Duodenal mucosa (tissue), 2 donors: Measurements from ENCODE around the gene MYH14.

ENCODE experiments used
- H3K27ac ChIP-seq: one replicate; pipeline ENCODE4 v1.7.0; 2013; ENCODE audit warnings: low read depth, low read length
- H3K27me3 ChIP-seq, 2 donors: one replicate each; pipeline ENCODE4 v1.7.0; 2013; ENCODE audit warnings: low read length in 2 of 2, control low read depth in 1 of 2; ENCODE audit not compliant: insufficient read depth in 2 of 2, control insufficient read depth in 1 of 2
- H3K36me3 ChIP-seq, 2 donors: one replicate each; pipeline ENCODE4 v1.7.0; 2013; ENCODE audit warnings: low read length in 2 of 2, control low read depth in 1 of 2; ENCODE audit not compliant: insufficient read depth in 2 of 2, control insufficient read depth in 1 of 2
- H3K4me1 ChIP-seq, 2 donors: one replicate each; pipeline ENCODE4 v1.7.0; 2013; ENCODE audit warnings: low read length in 2 of 2, control low read depth in 1 of 2; ENCODE audit not compliant: insufficient read depth in 2 of 2, control insufficient read depth in 1 of 2
- H3K4me3 ChIP-seq, 2 donors: one replicate each; pipeline ENCODE4 v1.7.0; 2013; ENCODE audit warnings: low read length in 2 of 2, low read depth in 1 of 2
- H3K9ac ChIP-seq, 2 donors: one replicate each; pipeline ENCODE4 v1.7.0; 2013; ENCODE audit warnings: low read length in 2 of 2, low read depth in 1 of 2
- H3K9me3 ChIP-seq, 2 donors: one replicate each; pipeline ENCODE4 v1.7.0; 2013; ENCODE audit warnings: low read length in 2 of 2, control low read depth in 1 of 2; ENCODE audit not compliant: control insufficient read depth in 1 of 2

The MYH14 gene

DNA sequence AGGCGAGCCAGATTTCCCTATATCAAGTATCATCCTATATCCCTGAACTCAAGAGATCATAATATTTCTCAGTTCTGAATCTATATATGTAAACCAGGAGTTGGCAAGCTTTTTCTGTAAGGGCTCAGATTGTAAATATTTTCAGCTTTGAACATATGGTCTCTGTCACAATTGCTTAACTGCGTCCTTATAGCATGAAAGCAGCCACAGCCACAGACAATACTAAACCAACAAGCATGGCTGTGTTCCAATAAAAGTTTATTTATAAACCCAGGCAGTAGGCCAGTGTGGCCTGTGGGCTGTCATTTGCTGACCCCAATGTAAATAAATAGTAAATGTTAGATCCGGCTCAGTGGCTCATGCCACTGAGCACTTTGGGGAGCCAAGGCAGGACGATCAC is 12.2 kb upstream of the MYH14 start:
- Histone ChIP-seq H3K27me3 (no peaks in the 10 kb centered on the region), H3K27ac (peak overlapping the region; percentile 66), H3K9ac (peak overlapping the region; percentile 39 to 45), H3K36me3 (peaks cover 4 to 8% of the 10 kb centered on the region in 2 donors), H3K4me1 (peaks cover 8% of the 10 kb centered on the region in 2 donors), H3K9me3 (no peaks in the 10 kb centered on the region), H3K4me3 (peak overlapping the region in 1 of 2 donors; percentile 48)

- Histone ChIP-seq H3K9me3 (no peaks in the 10 kb centered on the region), H3K4me1 (peaks cover 8% of the 10 kb centered on the region in 2 donors), H3K27ac (no peak overlapping the region), H3K36me3 (peaks cover 4 to 8% of the 10 kb centered on the region in 2 donors), H3K9ac (no peak overlapping the region), H3K4me3 (no peak overlapping the region), H3K27me3 (no peaks in the 10 kb centered on the region)
Observed at GRCh38 chr19:50192463-50193211, 10.8 kb upstream of the MYH14 start.

GRCh38 chr19:50195224-50195623 is 8.2 kb upstream of the MYH14 start:
- peaks cover 4 to 13% of the 10 kb centered on the region in 2 donors for H3K36me3 ChIP-seq
- peaks cover 8 to 13% of the 10 kb centered on the region in 2 donors for H3K4me1 ChIP-seq
- H3K27ac ChIP-seq, result no peak overlapping the region
- H3K27me3 ChIP-seq, result no peaks in the 10 kb centered on the region
- H3K9ac ChIP-seq, result no peak overlapping the region
- no peaks in the 10 kb centered on the region for H3K9me3 ChIP-seq
- no peak overlapping the region for H3K4me3 ChIP-seq

DNA sequence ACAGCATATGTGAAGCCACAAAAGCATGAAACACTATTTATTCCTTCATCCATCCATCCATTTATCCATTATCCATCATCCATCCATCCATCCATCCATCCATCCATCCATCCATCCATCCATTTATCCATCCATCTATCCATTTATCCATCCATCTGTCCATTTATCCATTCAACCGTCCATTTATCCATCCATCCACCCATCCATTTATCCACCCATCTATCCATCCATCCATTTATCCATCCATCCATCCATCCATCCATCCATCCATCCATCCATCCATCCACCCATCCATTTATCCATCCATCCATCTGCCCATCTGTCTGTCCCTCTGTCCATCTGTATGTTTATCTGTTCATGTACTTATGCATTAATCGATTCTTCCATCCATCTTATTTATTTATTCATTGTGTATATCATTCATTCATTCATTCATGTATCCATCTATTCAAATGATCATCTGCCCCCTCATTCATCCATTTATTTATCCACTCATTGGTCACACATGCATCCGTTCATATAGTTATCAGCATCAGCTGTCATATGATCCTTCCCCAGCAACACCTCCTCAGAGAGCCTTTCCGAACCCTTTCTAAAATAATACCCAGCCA is 7.0 kb upstream of the MYH14 start:
- no peak overlapping the region for H3K9ac ChIP-seq
- H3K9me3 ChIP-seq, result no peaks in the 10 kb centered on the region
- no peaks in the 10 kb centered on the region for H3K27me3 ChIP-seq
- H3K4me1 ChIP-seq, result peaks cover 5 to 8% of the 10 kb centered on the region in 2 donors
- H3K27ac ChIP-seq, result no peak overlapping the region
- peaks cover 4 to 13% of the 10 kb centered on the region in 2 donors for H3K36me3 ChIP-seq
- H3K4me3 ChIP-seq, result no peak overlapping the region

GRCh38 chr19:50197348-50197747 is 6.1 kb upstream of the MYH14 start:
- Histone ChIP-seq H3K4me1 (peaks cover 0 to 8% of the 10 kb centered on the region in 2 donors), H3K9me3 (no peaks in the 10 kb centered on the region), H3K4me3 (no peak overlapping the region), H3K36me3 (peaks cover 4 to 13% of the 10 kb centered on the region in 2 donors), H3K27ac (no peak overlapping the region), H3K27me3 (no peaks in the 10 kb centered on the region), H3K9ac (no peak overlapping the region)

GRCh38 chr19:50198431-50199258 is 4.8 kb upstream of the MYH14 start:
- peaks cover 0 to 3% of the 10 kb centered on the region in 2 donors for H3K27me3 ChIP-seq
- H3K9ac ChIP-seq, result no peak overlapping the region

DNA sequence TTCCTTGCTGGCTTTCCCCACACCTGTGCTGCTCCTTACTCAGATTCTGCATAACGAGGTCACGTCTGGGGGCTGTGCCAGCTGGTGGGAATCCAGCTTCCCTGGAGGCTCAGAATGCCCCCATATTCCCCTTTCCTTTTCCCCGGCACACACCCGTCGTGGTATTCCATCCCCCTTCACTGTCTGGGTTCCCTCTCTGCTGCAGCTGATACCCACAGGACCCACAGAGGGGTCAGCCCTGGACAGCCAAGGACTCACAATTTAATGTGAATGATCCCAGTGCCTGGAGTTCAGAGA is 4.2 kb upstream of the MYH14 start:
- no peak overlapping the region for H3K27ac ChIP-seq
- H3K4me3 ChIP-seq, result no peak overlapping the region
- peaks cover 8 to 17% of the 10 kb centered on the region in 2 donors for H3K4me1 ChIP-seq
- no peaks in the 10 kb centered on the region for H3K9me3 ChIP-seq
- H3K27me3 ChIP-seq, result peaks cover 0 to 5% of the 10 kb centered on the region in 2 donors
- no peak overlapping the region for H3K9ac ChIP-seq
- H3K36me3 ChIP-seq, result peaks cover 2 to 8% of the 10 kb centered on the region in 2 donors

More at GRCh38 chr19:50198431-50199258, 4.8 kb upstream of the MYH14 start:
- no peaks in the 10 kb centered on the region for H3K9me3 ChIP-seq
- no peak overlapping the region for H3K27ac ChIP-seq
- H3K4me1 ChIP-seq, result peaks cover 6 to 15% of the 10 kb centered on the region in 2 donors
- H3K36me3 ChIP-seq, result peaks cover 4 to 8% of the 10 kb centered on the region in 2 donors
- no peak overlapping the region for H3K4me3 ChIP-seq

GRCh38 chr19:50202386-50202785 is 1.0 kb upstream of the MYH14 start:
- Histone ChIP-seq H3K4me1 (peaks cover 16 to 22% of the 10 kb centered on the region in 2 donors), H3K9me3 (no peaks in the 10 kb centered on the region), H3K27me3 (peaks cover 0 to 6% of the 10 kb centered on the region in 2 donors), H3K4me3 (peak overlapping the region in 1 of 2 donors; percentile 41), H3K27ac (no peak overlapping the region), H3K36me3 (peaks cover 0 to 4% of the 10 kb centered on the region in 2 donors), H3K9ac (no peak overlapping the region)

DNA sequence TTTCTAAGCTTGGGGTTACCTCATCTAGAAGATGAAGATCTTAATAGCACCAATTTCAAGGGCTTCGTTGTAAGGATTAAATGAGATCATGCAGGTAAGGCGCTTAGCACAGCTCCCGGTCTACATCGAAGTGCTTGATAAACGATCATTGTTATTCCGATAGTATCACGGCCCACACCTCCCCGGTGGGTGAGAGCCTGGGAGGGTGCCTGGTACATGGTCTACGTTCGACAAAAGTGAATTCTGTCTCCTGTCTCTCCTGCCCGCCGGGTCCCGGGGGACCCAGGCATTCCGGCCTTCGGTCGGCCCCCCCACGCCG is 501 bp upstream of the MYH14 start:
- no peaks in the 10 kb centered on the region for H3K9me3 ChIP-seq
- H3K36me3 ChIP-seq, result peaks cover 0 to 4% of the 10 kb centered on the region in 2 donors
- peak overlapping the region in 1 of 2 donors; percentile 51 for H3K9ac ChIP-seq
- peaks cover 0 to 6% of the 10 kb centered on the region in 2 donors for H3K27me3 ChIP-seq
- peaks cover 20 to 27% of the 10 kb centered on the region in 2 donors for H3K4me1 ChIP-seq
- H3K27ac ChIP-seq, result peak overlapping the region; percentile 65
- peak overlapping the region in 1 of 2 donors; percentile 41 for H3K4me3 ChIP-seq

- Histone ChIP-seq H3K36me3 (peaks cover 0 to 4% of the 10 kb centered on the region in 2 donors), H3K27ac (peak overlapping the region; percentile 84), H3K4me3 (peak overlapping the region; percentile 55 to 57), H3K4me1 (peaks cover 20 to 27% of the 10 kb centered on the region in 2 donors), H3K9me3 (no peaks in the 10 kb centered on the region), H3K9ac (peak overlapping the region; percentile 48 to 75), H3K27me3 (peaks cover 0 to 6% of the 10 kb centered on the region in 2 donors)
Observed at GRCh38 chr19:50204081-50204428, 633 bp downstream of the MYH14 start.
